Measurements from ENCODE around the gene FBXL16.

The FBXL16 gene

GRCh38 chr16:645852-646678 is 59.5 kb downstream of the FBXL16 start:
- no peak for DNase-seq (ENCODE audit: low spot score)
- no peak for FAIRE-seq

DNA sequence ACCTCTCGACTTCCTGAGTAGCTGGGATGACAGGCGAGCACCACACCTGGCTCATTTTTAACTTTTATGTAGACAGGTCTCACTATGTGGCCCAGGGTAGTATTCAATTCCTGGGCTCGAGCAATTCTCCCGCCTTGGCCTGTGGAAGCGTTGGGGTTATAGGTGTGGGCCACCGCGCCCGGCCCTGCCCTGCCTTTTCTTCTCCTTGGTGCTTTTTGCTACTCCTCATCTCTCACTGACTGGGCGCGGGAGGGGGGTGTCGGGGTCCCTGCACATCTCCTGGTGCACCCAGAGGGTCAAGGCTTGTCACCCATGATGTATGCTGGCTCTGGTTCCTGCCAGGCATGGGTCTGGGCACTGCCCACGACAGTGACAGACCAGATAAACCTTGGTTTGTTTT is 61.0 kb downstream of the FBXL16 start:
- DNase-seq (ENCODE audit: low spot score) (no peak), FAIRE-seq (no peak)

GRCh38 chr16:643050-643368 is 62.6 kb downstream of the FBXL16 start:
- FAIRE-seq, result no peak
- DNase-seq (ENCODE audit: low spot score), result no peak
